ENCODE data around the gene SCARF2. TPM values are rescaled to one million over a fixed set of nuclear protein-coding genes. Genes with fewer than 3 reads are reported as not detected.

The SCARF2 gene
- total and polyA plus RNA-seq, 10 donors, result 1.1 to 18.0 (median 9.4) TPM

GRCh38 chr22:20391222-20391621, 46.4 kb downstream of the SCARF2 start:
- no peak for DNase-seq
- H3K36me3 ChIP-seq, result no peaks in the 10 kb centered on the region
- peaks cover 0 to 5% (median 0%) of the 10 kb centered on the region in 7 donors for H3K27me3 ChIP-seq (replicated peaks in 1 of 7)
- peaks cover 0 to 5% (median 0%) of the 10 kb centered on the region in 8 donors for H3K9me3 ChIP-seq
- peaks cover 10 to 32% (median 25%) of the 10 kb centered on the region in 6 donors for H3K4me1 ChIP-seq
- no peak overlapping the region for H3K4me3 ChIP-seq
- no peak overlapping the region for H3K27ac ChIP-seq
- intact Hi-C loops (cut with DNase I; ENCODE audit: low total_unique reads), result no loop called here
- WGBS, 5 donors, result 77 to 96% (median 90%) methylated on average over 3 to 4 of the region's 4 CpGs
- TF ChIP-seq POLR2A (IDR thresholded peaks at IDR 0.05) (no peak), CTCF (IDR thresholded peaks at IDR 0.05 in 8 of 11, conservative IDR thresholded peaks at IDR 0.05 in 3 of 11) (no peak), POLR2AphosphoS5 (IDR thresholded peaks at IDR 0.05) (no peak)

GRCh38 chr22:20390394-20390907, 47.2 kb downstream of the SCARF2 start:
- no peak for DNase-seq
- WGBS, 5 donors, result 83 to 98% (median 89%) methylated on average over 4 to 5 of the region's 5 CpGs
- intact Hi-C loops (cut with DNase I; ENCODE audit: low total_unique reads), result no loop called here

GRCh38 chr22:20389288-20389687, 48.3 kb downstream of the SCARF2 start:
- Histone ChIP-seq H3K27me3 (replicated peaks in 1 of 7) (peaks cover 0 to 23% (median 0%) of the 10 kb centered on the region in 7 donors), H3K36me3 (no peaks in the 10 kb centered on the region), H3K4me3 (no peak overlapping the region), H3K27ac (no peak overlapping the region), H3K9me3 (peaks cover 0 to 5% (median 0%) of the 10 kb centered on the region in 8 donors), H3K4me1 (peaks cover 0 to 12% (median 6%) of the 10 kb centered on the region in 6 donors)
- no peak for TF ChIP-seq POLR2A (IDR thresholded peaks at IDR 0.05)
- TF ChIP-seq CTCF (IDR thresholded peaks at IDR 0.05 in 8 of 11, conservative IDR thresholded peaks at IDR 0.05 in 3 of 11), result no peak
- no peak for TF ChIP-seq POLR2AphosphoS5 (IDR thresholded peaks at IDR 0.05)
- WGBS, 5 donors, result 89 to 98% (median 94%) methylated on average over 6 of the region's 6 CpGs
- no peak for DNase-seq
- intact Hi-C loops (cut with DNase I; ENCODE audit: low total_unique reads), result no loop called here

More at GRCh38 chr22:20390394-20390907, 47.2 kb downstream of the SCARF2 start:
- peaks cover 10 to 24% (median 18%) of the 10 kb centered on the region in 6 donors for H3K4me1 ChIP-seq
- no peaks in the 10 kb centered on the region for H3K36me3 ChIP-seq
- H3K9me3 ChIP-seq, result peaks cover 0 to 5% (median 0%) of the 10 kb centered on the region in 8 donors
- no peak overlapping the region for H3K27ac ChIP-seq
- TF ChIP-seq POLR2AphosphoS5 (IDR thresholded peaks at IDR 0.05), result no peak
- no peak for TF ChIP-seq POLR2A (IDR thresholded peaks at IDR 0.05)
- no peak for TF ChIP-seq CTCF (IDR thresholded peaks at IDR 0.05 in 8 of 11, conservative IDR thresholded peaks at IDR 0.05 in 3 of 11)
- no peak overlapping the region for H3K4me3 ChIP-seq
- peaks cover 0 to 11% (median 0%) of the 10 kb centered on the region in 7 donors for H3K27me3 ChIP-seq (replicated peaks in 1 of 7)

GRCh38 chr22:20388200-20388599, 49.4 kb downstream of the SCARF2 start:
- intact Hi-C loops (cut with DNase I; ENCODE audit: low total_unique reads), result no loop called here
- Histone ChIP-seq H3K36me3 (no peaks in the 10 kb centered on the region), H3K27me3 (replicated peaks in 1 of 7) (peaks cover 0 to 30% (median 0%) of the 10 kb centered on the region in 7 donors), H3K4me3 (no peak overlapping the region), H3K4me1 (peaks cover 0 to 4% (median 1%) of the 10 kb centered on the region in 6 donors), H3K27ac (no peak overlapping the region), H3K9me3 (peaks cover 0 to 5% (median 0%) of the 10 kb centered on the region in 8 donors)
- DNase-seq, result no peak
- TF ChIP-seq POLR2AphosphoS5 (IDR thresholded peaks at IDR 0.05) (no peak), CTCF (IDR thresholded peaks at IDR 0.05 in 8 of 11, conservative IDR thresholded peaks at IDR 0.05 in 3 of 11) (no peak), POLR2A (IDR thresholded peaks at IDR 0.05) (no peak)

All from spleen (tissue), 11 donors.